ENCODE measurements around the gene PCOLCE2.

DNA sequence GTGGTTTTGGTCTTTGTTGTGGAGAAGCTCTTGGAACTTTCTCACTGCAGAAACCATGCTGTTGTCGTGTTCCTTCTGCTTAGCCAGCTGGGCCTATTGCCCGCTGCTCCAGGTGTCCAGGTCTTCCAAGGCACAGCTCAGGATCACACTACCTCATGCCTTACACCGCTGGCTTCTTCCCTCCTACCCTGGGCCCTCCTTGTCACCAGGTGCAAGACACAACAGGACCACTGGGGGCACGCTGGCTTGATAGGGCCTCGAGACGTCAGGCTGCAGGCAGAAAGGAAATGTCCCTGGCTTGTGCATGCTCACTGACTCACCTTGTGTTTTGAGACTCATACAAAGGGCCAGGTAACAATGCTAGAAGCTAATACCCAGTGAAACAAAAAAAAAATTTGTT lies 42.3 kb upstream of the PCOLCE2 start:
- TF ChIP-seq POLR2A (IDR thresholded peaks at IDR 0.05) (no peak), POLR2AphosphoS5 (IDR thresholded peaks at IDR 0.05) (no peak), EP300 (IDR thresholded peaks at IDR 0.05) (no peak)
- TF ChIP-seq, protein P1, sequence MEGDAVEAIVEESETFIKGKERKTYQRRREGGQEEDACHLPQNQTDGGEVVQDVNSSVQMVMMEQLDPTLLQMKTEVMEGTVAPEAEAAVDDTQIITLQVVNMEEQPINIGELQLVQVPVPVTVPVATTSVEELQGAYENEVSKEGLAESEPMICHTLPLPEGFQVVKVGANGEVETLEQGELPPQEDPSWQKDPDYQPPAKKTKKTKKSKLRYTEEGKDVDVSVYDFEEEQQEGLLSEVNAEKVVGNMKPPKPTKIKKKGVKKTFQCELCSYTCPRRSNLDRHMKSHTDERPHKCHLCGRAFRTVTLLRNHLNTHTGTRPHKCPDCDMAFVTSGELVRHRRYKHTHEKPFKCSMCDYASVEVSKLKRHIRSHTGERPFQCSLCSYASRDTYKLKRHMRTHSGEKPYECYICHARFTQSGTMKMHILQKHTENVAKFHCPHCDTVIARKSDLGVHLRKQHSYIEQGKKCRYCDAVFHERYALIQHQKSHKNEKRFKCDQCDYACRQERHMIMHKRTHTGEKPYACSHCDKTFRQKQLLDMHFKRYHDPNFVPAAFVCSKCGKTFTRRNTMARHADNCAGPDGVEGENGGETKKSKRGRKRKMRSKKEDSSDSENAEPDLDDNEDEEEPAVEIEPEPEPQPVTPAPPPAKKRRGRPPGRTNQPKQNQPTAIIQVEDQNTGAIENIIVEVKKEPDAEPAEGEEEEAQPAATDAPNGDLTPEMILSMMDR (IDR thresholded peaks at IDR 0.05): no peak

All from suprapubic skin (tissue), 4 donors.